Activated CD4-positive, alpha-beta T cell treated with anti-CD3 and anti-CD28 coated beads for 1 hour (primary cell): ENCODE data around the gene OR6Q1.

Source experiments
- DNase-seq: peaks from one replicate; pipeline ENCODE4 v3.0.0-alpha.2; 2020

Gene OR6Q1

GRCh38 chr11:58058276-58059006 lies 27.7 kb downstream of the OR6Q1 start:
- no peak for DNase-seq

GRCh38 chr11:58059007-58059350 lies 28.2 kb downstream of the OR6Q1 start:
- DNase-seq: no peak

DNA sequence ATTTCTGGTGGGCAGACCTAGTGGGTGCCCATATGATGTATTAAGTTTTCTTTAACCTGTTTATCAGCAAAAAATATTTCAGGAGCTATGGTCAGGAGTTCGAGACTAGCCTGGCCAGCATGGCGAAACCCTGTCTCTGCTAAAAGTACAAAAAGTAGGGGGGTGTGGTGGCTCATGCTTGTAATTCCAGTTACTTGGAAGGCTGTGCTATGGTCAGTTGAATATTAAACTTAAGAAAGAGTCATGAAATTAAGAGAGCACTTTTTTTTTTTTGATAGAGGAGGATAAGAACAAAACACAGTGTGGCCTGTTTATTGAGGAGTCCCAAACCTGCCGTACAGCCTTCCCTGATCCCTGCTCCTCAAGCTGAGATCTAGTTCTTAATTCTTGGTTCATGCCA lies 29.8 kb downstream of the OR6Q1 start:
- DNase-seq: no peak

DNA sequence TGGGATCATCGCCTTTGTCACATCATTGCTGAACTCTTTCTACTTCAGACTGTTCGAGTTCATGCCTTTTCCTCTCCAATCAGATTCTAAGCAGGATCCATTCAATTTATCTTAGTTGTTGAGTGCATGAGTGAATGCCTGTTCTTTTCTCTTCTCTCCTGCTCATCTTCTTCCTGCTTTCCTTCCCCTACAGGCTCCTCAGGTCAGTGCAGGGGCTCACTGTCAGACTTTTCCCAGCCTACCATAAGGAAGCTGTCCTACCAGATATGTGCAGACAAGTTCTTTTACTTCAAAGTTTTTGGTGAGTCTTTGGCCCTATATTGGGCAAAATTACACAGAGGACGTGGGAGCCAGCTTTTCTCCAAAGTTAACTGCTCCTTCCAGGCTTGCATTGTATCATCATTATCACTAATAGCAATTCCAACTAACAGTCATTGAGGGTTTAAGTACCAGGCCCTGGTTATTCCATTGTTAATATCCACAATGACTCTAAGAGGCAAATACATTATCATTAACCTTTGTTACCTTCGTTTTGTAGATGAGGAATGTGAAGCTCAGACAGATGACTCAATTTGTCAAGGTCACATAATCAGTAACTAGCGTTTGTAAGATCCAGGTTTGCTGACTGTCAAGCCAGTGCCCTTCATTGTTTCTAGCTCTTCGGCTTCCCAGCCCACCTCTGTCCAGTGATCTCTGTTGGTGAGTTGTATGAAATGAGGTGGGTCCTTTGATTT lies 30.4 kb downstream of the OR6Q1 start:
- no peak for DNase-seq

- DNase-seq: no peak
Measured at GRCh38 chr11:58061813-58062212, 31.1 kb downstream of the OR6Q1 start.

DNA sequence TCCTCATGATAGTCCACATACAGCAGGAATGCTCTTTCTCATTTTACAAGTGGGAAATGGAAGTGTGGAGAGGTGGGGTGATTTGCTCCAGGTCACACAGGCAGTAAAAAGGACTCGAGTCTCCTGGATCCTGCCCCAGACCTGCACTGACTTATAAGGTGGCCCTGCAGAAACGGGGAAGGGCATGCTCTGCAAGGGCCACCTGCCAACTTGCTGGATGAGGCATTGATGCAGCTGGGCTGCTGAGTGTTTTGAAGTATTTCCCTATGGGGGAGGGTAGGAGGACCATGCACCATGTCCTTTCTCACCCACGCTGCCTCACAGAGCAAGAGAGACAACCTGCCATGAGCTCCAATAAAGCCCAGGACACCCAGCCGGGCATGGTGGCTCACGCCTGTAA lies 36.9 kb downstream of the OR6Q1 start:
- no peak for DNase-seq

- DNase-seq: no peak
Measured at GRCh38 chr11:58068655-58069054, 37.9 kb downstream of the OR6Q1 start.

GRCh38 chr11:58070585-58070984 lies 39.8 kb downstream of the OR6Q1 start:
- DNase-seq: no peak

GRCh38 chr11:58075781-58076180 lies 45.0 kb downstream of the OR6Q1 start:
- no peak for DNase-seq
